ENCODE data around the gene SPATA16. TPM values are rescaled to one million over a fixed set of nuclear protein-coding genes. Genes with fewer than 3 reads are reported as not detected.
"Not testable (repeated sequence)": the region's sequence is repeated elsewhere in the genome, so short reads cannot be mapped to it uniquely, and the experiment has no call there.

SPATA16 gene
- polyA plus RNA-seq, 3 donors, result not detected

GRCh38 chr3:173078525-173078924 lies 62.5 kb downstream of the SPATA16 start:
- H3K27ac ChIP-seq (ENCODE audit: low read depth, low read length), result no peak overlapping the region
- WGBS, 3 donors, result 63 to 67% (median 66%) methylated on average over 4 of the region's 4 CpGs

- WGBS, 3 donors, result 33 to 51% (median 45%) methylated on average over 4 of the region's 4 CpGs
Observed at GRCh38 chr3:173066044-173067004, 74.7 kb downstream of the SPATA16 start.

GRCh38 chr3:173065543-173065981 lies 75.5 kb downstream of the SPATA16 start:
- H3K27ac ChIP-seq (ENCODE audit: low read depth, low read length), result no peak overlapping the region
- 55 to 66% (median 62%) methylated on average over 3 of the region's 3 CpGs for WGBS, 3 donors

More at GRCh38 chr3:173066044-173067004, 74.7 kb downstream of the SPATA16 start:
- H3K27ac ChIP-seq (ENCODE audit: low read depth, low read length), result no peak overlapping the region

- 78 to 91% (median 84%) methylated on average over 1 of the region's 1 CpG for WGBS, 3 donors
- no peak overlapping the region for H3K27ac ChIP-seq (ENCODE audit: low read depth, low read length)
Observed at GRCh38 chr3:173064631-173065030, 76.4 kb downstream of the SPATA16 start.

- no peak overlapping the region for H3K27ac ChIP-seq (ENCODE audit: low read depth, low read length)
- 73 to 88% (median 87%) methylated on average over 2 of the region's 2 CpGs for WGBS, 3 donors
Observed at GRCh38 chr3:173058229-173058628, 82.8 kb downstream of the SPATA16 start.

GRCh38 chr3:173055228-173055933 lies 85.7 kb downstream of the SPATA16 start:
- 45 to 64% (median 46%) methylated on average over 2 of the region's 2 CpGs for WGBS, 3 donors
- no peak overlapping the region for H3K27ac ChIP-seq (ENCODE audit: low read depth, low read length)

- 76 to 94% (median 84%) methylated on average over 2 of the region's 2 CpGs for WGBS, 3 donors
- H3K27ac ChIP-seq (ENCODE audit: low read depth, low read length), result no peak overlapping the region
Observed at GRCh38 chr3:173049360-173049759, 91.7 kb downstream of the SPATA16 start.

- no peak overlapping the region for H3K27ac ChIP-seq (ENCODE audit: low read depth, low read length)
- 38 to 77% (median 68%) methylated on average over 2 of the region's 2 CpGs for WGBS, 3 donors
Observed at GRCh38 chr3:173045770-173046382, 95.2 kb downstream of the SPATA16 start.

GRCh38 chr3:173044998-173045397 lies 96.0 kb downstream of the SPATA16 start:
- whole genome bisulfite sequencing, 3 donors, result 57 to 77% (median 61%) methylated on average over 2 of the region's 2 CpGs
- H3K27ac ChIP-seq (ENCODE audit: low read depth, low read length), result no peak overlapping the region

GRCh38 chr3:173043757-173044156 lies 97.3 kb downstream of the SPATA16 start:
- no peak overlapping the region for H3K27ac ChIP-seq (ENCODE audit: low read depth, low read length)
- WGBS, 3 donors, result 94 to 97% (median 94%) methylated on average over 5 of the region's 5 CpGs

- H3K27ac ChIP-seq (ENCODE audit: low read depth, low read length), result no peak overlapping the region
- 73 to 84% (median 79%) methylated on average over 3 of the region's 3 CpGs for WGBS, 3 donors
Observed at GRCh38 chr3:173038484-173038871, 102.6 kb downstream of the SPATA16 start.

- H3K27ac ChIP-seq (ENCODE audit: low read depth, low read length), result no peak overlapping the region
- WGBS, 3 donors, result 79 to 81% (median 81%) methylated on average over 2 of the region's 2 CpGs
Observed at GRCh38 chr3:173037840-173038483, 103.1 kb downstream of the SPATA16 start.

GRCh38 chr3:173030273-173030672 lies 110.8 kb downstream of the SPATA16 start:
- H3K27ac ChIP-seq (ENCODE audit: low read depth, low read length), result no peak overlapping the region

GRCh38 chr3:173028351-173028750 lies 112.7 kb downstream of the SPATA16 start:
- WGBS, 3 donors, result 91 to 93% (median 92%) methylated on average over 3 of the region's 3 CpGs
- H3K27ac ChIP-seq (ENCODE audit: low read depth, low read length), result no peak overlapping the region

GRCh38 chr3:173027429-173027828 lies 113.6 kb downstream of the SPATA16 start:
- WGBS, 3 donors, result 70 to 85% (median 78%) methylated on average over 1 of the region's 1 CpG
- H3K27ac ChIP-seq (ENCODE audit: low read depth, low read length), result no peak overlapping the region

GRCh38 chr3:173025941-173026340 lies 115.1 kb downstream of the SPATA16 start:
- WGBS, 3 donors, result 60 to 76% (median 73%) methylated on average over 5 of the region's 5 CpGs
- no peak overlapping the region for H3K27ac ChIP-seq (ENCODE audit: low read depth, low read length)

- WGBS, 3 donors, result 83 to 88% (median 84%) methylated on average over 2 of the region's 2 CpGs
- no peak overlapping the region for H3K27ac ChIP-seq (ENCODE audit: low read depth, low read length)
Observed at GRCh38 chr3:173021547-173022185, 119.4 kb downstream of the SPATA16 start.

GRCh38 chr3:173020128-173020527 lies 120.9 kb downstream of the SPATA16 start:
- not testable (repeated sequence) for H3K27ac ChIP-seq (ENCODE audit: low read depth, low read length)
- 92 to 95% (median 92%) methylated on average over 7 of the region's 7 CpGs for WGBS, 3 donors

Data from adipose tissue (tissue), 3 donors.